Islet precursor cell (in vitro differentiated cells): ENCODE data around the gene CSRP2.
A peak's percentile ranks its signal among the peaks of the same experiment; 100 is the strongest.

Experiments used
- DNase-seq: peaks from one replicate; pipeline ENCODE4 v3.0.0-alpha.2; 2018

Gene CSRP2

DNA sequence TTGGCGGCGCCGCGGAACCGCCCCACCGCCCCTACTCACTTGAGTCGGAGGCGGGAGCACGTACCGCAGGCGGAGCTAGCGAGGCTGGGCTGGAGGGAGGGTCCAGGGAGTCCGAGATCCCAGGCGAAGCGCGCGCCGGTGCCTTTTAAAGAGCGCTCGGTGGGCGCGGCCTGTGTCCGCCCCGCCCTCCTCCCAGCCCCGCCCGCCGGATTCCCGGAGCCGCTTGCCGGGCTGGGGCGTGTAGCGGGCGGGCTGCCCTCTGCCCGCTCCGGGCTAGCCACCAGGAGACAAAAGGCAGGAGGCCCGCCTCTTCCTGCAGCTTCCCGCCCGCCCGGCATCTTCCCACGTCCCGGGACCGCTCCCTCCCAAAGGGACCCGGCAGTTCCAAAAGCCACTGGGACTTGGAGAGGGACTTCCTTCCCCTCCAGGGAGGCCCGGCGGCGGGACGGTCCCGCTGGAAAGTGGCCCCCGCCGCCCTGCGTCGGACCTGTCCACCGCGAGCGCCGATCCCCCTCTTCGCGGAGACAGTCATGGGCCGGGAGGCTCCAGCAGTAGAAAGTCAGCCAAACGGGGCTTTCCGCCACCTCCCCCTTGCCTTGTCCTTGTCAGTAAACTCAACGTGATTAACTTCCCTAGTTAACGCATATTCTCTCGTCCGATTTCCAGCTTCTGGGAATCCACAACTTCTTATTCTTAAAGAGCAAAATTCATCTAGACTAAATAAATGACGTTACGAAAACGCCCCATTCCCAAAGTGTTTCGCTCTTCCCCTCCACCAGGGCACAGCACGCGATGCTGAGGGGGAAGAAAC, at the start of gene CSRP2:
TSS of gene CSRP2 (minus strand) at position 121 of the 811 bp plus-strand sequence. CDS start 12,759 bp downstream, outside the sequence.
- peak; percentile 99 for DNase-seq

- peak; percentile 87 for DNase-seq
Measured at GRCh38 chr12:76927170-76927784, 48.5 kb upstream of the CSRP2 start.

- no peak for DNase-seq
Measured at GRCh38 chr12:76925135-76925534, 46.3 kb upstream of the CSRP2 start.

DNA sequence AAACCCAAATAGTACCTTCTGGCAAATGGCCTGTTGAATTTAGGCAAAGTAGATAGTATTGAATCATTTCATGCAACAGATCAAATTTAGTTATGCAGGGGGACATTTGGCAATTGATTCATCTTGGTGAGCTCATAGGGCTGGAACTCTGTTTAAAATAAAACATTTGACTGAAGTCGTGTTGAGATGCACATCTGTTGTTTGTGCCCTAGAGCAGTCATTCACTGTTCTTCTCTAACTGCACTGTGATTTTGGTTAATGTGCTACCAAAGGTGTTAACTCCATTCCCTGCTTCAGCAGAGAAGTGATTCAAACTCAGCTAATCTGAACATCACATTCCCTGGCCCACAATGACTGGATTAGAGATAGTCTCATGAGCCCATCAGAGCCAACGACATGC, 44.0 kb upstream of the CSRP2 start:
- no peak for DNase-seq

DNA sequence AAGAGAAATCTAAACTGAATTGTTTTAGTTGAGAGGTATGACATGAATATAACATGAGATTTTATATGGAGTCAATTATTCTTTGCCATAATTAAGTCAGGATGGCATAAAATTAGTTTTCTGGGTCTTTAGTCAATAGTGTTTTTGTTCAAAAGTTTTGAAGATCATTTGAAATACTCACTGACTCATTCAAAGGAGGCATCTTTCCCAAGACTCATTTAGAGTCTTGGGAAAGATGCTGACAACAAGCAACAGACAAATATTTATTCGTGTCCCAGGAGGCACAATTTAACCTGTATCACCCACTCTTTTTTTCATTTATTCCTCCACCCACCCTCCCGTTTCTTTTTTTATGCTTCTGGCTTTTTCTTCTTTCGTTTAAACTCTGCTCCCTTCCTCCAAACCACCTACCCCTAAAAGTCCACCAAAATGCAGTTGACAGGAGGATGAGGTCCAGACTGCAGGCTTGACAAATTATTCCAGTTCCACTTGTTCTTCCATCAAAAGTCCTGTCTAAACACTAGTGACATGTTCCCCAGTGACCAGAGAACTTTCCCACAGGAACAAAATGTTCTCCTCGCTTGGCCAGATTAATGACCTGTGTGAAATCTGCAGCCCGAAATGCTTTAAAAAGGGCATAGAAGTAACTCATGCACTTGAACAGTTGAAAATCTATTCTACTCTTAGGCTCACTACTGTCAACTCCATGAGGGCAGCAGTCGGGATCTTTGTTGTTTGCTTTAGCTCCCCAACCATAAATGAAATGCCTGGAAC, 43.3 kb upstream of the CSRP2 start:
- no peak for DNase-seq

- DNase-seq, result no peak
Measured at GRCh38 chr12:76921100-76921471, 42.3 kb upstream of the CSRP2 start.

GRCh38 chr12:76920172-76921099, 41.6 kb upstream of the CSRP2 start:
- no peak for DNase-seq

GRCh38 chr12:76919383-76920171, 40.8 kb upstream of the CSRP2 start:
- no peak for DNase-seq

DNA sequence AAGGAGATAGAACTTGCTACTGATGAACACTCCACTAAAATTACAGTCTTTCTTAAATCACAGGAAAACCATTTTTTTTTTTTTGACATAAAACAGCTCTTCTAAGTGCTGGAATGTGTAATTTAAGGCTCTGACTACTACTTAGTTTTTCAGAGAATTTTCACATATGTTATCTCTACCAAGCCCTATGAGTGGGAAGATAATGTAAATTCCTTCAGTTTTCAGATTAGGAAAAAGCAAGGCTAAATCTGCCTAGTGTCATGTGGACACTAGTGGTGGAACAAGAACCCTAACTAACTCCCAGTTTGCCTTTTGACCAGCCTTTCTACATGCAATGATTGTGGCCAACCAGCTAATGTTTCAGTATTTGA, 37.3 kb upstream of the CSRP2 start:
- DNase-seq, result no peak

GRCh38 chr12:76915361-76916169, 36.7 kb upstream of the CSRP2 start:
- no peak for DNase-seq

DNA sequence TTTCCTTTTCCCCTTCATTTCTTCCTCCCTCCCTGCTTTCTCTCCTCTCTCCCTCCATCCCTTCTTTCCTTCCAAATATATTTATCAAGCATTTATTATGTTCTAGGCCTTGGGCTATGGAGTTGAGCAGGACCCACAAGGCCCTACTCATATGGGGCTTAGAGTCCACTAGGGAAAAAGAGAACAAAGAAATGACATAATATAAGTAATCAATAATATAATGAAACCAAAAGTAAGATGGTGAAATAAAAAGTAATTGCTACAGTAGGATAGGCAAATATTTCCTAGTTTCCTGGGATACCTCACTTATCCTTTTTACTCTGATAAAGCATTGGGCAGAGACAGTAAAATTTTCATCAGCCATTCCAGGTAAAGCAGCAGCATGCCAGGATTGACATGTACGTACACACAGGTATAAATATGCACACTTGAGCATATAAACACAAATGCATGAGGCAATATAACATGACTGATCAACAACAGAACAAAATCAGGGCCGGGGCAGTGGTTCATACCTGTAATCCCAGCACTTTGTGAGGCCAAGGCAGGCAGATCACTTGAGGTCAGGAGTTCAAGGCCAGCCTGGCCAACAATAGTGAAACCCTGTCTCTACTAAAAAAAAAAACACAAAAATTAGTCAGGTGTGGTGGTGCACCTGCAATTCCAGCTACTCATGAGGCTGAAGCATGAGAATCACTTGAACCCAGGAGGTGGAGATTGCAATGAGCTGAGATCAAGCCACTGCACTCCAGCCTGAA, 35.5 kb upstream of the CSRP2 start:
- no peak for DNase-seq

- no peak for DNase-seq
Measured at GRCh38 chr12:76909290-76909689, 30.5 kb upstream of the CSRP2 start.

- no peak for DNase-seq
Measured at GRCh38 chr12:76908303-76909017, 29.6 kb upstream of the CSRP2 start.

DNA sequence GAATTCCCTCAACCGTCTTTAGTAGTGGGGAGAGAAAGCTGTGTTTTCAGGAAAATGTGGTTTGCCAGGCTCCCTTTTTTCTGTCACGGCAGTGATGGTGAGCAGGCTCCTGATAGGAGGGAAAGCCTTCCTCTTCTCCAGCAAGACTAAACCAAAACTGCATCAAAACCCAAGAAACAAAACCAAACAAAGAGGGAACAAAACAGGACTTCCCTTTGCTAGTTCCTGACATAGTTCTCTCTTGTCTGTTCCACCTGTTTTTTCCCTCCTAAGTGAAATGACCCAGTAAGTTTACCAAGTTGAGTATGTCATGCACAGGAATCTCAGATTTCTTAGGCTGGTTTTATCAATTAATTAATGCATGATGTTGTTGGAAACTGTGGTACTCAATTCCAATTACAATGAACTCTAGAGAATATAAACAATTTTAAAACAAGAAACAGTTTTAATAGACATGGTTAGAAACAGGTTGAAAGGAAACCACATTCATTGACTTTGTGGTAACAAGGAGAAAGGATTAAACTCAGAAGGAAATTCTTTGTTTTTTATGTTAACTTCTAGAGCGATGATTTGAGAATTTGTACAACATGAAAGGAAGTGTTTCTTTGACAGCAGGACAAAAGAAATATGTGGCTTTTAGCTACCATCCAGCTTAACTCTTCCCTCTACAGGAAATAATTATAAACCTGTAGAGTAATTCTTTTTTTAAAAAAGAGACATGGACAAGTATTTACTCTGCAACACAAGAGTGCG, 23.0 kb upstream of the CSRP2 start:
- DNase-seq, result no peak

DNA sequence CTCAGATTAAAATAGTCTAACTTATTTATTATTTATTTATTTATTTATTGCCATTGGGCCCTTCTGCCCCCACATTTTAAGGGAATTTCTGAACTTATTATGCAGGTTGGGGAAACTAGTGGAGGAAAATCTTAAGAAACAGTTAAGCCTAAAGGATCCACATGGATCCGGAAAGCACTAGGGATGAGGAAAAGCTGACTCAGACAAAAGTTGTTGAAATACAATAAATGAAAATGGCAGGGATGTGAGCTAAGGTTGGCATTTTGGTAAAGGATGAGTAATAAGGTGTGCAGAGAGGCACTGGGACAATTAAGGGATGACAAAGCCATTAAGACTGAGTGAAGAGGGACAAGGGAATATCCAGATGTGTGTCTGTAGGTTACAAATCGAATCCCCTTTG, 20.7 kb upstream of the CSRP2 start:
- DNase-seq, result no peak

- no peak for DNase-seq
Measured at GRCh38 chr12:76898442-76898841, 19.6 kb upstream of the CSRP2 start.

GRCh38 chr12:76896274-76896673, 17.5 kb upstream of the CSRP2 start:
- no peak for DNase-seq

- DNase-seq, result no peak
Measured at GRCh38 chr12:76895796-76896195, 17.0 kb upstream of the CSRP2 start.

DNA sequence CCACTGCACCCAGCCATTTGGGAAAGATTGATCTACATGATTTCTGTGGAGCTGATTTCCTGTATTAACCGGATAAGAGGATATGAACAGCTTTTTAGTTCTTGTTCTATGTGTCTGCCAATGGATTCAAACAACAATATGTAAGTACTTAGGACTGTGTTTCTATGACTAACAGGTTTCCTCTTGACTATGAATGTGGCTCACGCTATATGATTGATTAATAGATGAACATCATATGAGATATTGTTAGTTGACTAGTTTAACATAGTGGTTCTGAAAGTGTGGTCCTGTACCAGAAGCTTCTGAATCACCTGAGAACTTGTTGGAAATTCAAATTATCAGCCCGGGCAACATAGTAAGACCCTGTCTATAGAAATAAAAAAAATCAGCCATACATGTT, 12.8 kb upstream of the CSRP2 start:
- no peak for DNase-seq
